HEK293T (cell line): ENCODE results near the gene BACH2.

Experiments
- ARNT ChIP-seq: fragments of 450-650 bp; IDR thresholded peaks from 2 replicates; pipeline ENCODE4 v1.6.1; 2017; ENCODE audit warnings: mild to moderate bottlenecking
- FOXM1 ChIP-seq: fragments of 450-650 bp; IDR thresholded peaks from 2 replicates; pipeline ENCODE4 v1.6.1; 2017; ENCODE audit warnings: mild to moderate bottlenecking, borderline replicate concordance
- NFRKB ChIP-seq: fragments of 450-650 bp; IDR thresholded peaks from 2 replicates; pipeline ENCODE4 v1.6.1; 2016; ENCODE audit warnings: mild to moderate bottlenecking, moderate library complexity

GRCh38 chr6:89978749-89979145, 317.9 kb downstream of the BACH2 start:
- TF ChIP-seq FOXM1, result no peak
- TF ChIP-seq ARNT, result no peak
- no peak for TF ChIP-seq NFRKB
